GM10266 (cell line): ENCODE results near the gene GXYLT1.
"Not testable (repeated sequence)": the region's sequence is repeated elsewhere in the genome, so short reads cannot be mapped to it uniquely, and the experiment has no call there.

Experiments used
- DNase-seq: peaks from one replicate; pipeline ENCODE4 v3.0.0; 2012; ENCODE audit errors: extremely low spot score
- CTCF ChIP-seq: IDR thresholded peaks from 2 replicates; pipeline ENCODE4 v1.5.1; 2012; ENCODE audit warnings: mild to moderate bottlenecking, low read depth; ENCODE audit not compliant: control insufficient read depth, insufficient read depth; ENCODE audit errors: missing control alignments

GXYLT1 gene

GRCh38 chr12:42144408-42145196, at the start of gene GXYLT1:
GXYLT1 (minus strand) TSS chr12:42144874; CDS start chr12:42144646, 228 bp downstream.
- TF ChIP-seq CTCF = no peak
- peak; percentile 95 for DNase-seq

- no peak for TF ChIP-seq CTCF
- no peak for DNase-seq
These were observed 48.0 kb upstream of the GXYLT1 start for GRCh38 chr12:42192686-42193085.

GRCh38 chr12:42192258-42192657, 47.6 kb upstream of the GXYLT1 start:
- TF ChIP-seq CTCF = no peak
- no peak for DNase-seq

GRCh38 chr12:42190376-42190775, 45.7 kb upstream of the GXYLT1 start:
- DNase-seq = no peak
- no peak for TF ChIP-seq CTCF

- not testable (repeated sequence) for DNase-seq
These were observed 43.6 kb upstream of the GXYLT1 start for GRCh38 chr12:42188275-42188674.

- no peak for TF ChIP-seq CTCF
- DNase-seq = no peak
These were observed 43.1 kb upstream of the GXYLT1 start for GRCh38 chr12:42187799-42188198.

GRCh38 chr12:42186793-42187192, 42.1 kb upstream of the GXYLT1 start:
- TF ChIP-seq CTCF = no peak
- DNase-seq = no peak
